ENCODE results near the gene IL11.

Gene IL11

DNA sequence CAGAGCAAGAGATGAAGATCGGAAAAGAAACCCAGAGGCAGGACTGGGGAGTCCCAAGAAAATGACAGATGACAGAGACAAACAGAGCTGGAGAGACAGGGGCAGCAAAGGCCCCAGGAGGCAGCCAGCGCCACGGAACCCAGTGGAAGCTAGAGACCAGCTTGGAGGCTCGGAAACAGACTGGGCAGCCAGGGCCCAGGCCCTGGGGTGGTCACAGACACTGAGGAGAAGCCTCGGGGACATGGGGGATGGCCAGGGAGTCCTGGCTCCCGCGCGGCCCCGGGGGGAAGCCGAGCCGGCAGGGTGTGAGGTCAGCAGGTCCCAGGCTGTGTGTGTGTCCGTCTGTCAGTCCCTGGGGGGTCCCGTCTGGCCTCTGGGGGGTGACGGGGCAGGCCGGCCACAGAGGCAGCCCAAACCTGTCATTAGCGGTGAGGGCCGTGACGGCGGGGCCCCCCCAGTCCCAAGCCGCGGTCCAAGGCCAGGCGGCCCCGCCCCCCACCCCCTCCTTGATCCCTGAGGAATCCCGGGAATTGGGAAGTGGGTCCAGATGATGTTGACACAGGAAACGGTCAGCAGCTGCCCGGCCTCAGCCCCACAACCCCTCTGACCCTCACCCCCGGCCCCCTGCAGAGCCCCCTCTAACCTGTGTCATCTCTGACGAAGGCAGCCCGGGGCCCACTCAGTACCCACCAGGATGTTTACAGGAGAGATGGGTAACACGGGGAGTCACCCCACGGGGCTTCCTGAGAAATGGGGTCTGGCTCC is 3.9 kb upstream of the IL11 start:
- no peaks in the 10 kb centered on the region for H3K36me3 ChIP-seq
- peaks cover 14% of the 10 kb centered on the region for H3K27me3 ChIP-seq
- DNase-seq: no peak
- TF ChIP-seq, protein P1, sequence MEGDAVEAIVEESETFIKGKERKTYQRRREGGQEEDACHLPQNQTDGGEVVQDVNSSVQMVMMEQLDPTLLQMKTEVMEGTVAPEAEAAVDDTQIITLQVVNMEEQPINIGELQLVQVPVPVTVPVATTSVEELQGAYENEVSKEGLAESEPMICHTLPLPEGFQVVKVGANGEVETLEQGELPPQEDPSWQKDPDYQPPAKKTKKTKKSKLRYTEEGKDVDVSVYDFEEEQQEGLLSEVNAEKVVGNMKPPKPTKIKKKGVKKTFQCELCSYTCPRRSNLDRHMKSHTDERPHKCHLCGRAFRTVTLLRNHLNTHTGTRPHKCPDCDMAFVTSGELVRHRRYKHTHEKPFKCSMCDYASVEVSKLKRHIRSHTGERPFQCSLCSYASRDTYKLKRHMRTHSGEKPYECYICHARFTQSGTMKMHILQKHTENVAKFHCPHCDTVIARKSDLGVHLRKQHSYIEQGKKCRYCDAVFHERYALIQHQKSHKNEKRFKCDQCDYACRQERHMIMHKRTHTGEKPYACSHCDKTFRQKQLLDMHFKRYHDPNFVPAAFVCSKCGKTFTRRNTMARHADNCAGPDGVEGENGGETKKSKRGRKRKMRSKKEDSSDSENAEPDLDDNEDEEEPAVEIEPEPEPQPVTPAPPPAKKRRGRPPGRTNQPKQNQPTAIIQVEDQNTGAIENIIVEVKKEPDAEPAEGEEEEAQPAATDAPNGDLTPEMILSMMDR (IDR thresholded peaks at IDR 0.05; ENCODE audit: low read depth, low read length): no peak
- H3K4me3 ChIP-seq (ENCODE audit: low read depth, low read length): no peak overlapping the region
- peaks cover 18% of the 10 kb centered on the region for H3K4me1 ChIP-seq
- H3K9me3 ChIP-seq: no peaks in the 10 kb centered on the region

DNA sequence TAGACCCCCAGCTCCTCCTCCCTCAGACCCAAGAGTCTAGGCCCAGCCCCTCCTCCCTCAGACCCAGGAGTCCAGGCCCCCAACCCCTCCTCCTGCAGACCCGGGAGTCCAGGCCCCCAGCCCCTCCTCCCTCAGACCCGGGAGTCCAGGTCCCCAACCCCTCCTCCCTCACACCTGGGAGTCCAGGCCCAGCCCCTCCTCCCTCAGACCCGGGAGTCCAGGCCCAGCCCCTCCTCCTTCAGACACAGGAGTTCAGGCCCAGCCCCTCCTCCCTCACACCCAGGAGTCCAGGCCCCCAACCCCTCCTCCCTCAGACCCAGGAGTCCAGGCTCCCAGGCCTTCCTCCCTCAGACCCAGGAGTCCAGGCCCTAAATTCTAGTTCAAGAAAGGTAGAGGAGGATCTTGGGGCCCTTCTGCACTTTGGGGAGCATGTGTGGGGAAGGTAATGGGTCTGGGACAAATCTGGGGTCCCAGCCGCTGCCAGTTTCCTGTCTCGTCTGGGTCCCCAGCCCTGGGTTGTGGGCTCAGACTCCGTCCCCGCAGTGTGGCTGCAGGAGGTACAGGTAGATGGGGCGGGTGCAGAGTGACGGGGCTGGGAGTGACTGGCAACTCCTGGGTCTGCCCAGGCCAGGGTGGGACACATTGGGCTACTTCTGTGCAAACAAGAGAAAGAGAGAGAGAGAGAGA is 3.2 kb upstream of the IL11 start:
- DNase-seq: no peak
- no peaks in the 10 kb centered on the region for H3K9me3 ChIP-seq
- TF ChIP-seq, protein P1 (IDR thresholded peaks at IDR 0.05; ENCODE audit: low read depth, low read length): no peak
- H3K27me3 ChIP-seq: peaks cover 19% of the 10 kb centered on the region
- H3K4me3 ChIP-seq (ENCODE audit: low read depth, low read length): no peak overlapping the region
- H3K36me3 ChIP-seq: no peaks in the 10 kb centered on the region
- H3K4me1 ChIP-seq: peaks cover 16% of the 10 kb centered on the region

DNA sequence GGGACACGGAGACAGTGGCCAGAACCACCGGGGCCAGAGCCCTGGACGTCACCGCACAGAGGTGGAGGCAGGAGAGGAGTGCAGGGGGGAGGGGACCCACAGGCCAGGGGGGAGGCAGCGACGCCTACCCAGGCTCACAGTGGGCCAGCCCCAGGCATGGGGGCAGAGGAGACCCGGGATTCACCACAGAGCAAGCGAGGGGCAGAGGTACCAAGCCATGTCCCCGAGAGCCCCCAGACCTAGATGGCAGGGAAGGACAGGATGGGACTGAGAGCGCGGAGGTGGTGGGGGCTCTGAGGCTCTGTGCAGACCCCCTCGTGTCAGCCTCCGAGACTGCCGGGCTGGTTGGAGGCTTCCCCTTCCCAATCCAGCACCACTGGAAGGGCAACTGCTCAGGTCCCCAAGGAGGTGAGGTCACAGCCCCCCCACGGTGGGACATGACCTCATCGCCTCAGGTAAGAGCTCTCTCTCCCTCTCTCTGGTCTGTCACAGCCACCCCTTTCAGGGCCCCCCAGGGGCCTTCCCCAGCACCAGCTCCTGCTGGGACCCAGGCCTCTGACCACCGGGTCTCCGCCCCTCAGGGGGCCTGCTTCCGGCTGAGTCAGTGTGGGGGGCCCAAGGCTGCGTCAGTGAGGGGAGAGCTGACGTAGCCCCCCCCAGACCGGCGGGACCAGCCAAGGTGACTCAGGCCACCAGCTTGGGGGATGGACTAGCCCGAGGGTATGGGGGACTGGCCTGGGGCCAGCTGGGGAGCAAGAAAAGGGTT is 2.2 kb upstream of the IL11 start:
- Histone ChIP-seq H3K36me3 (no peaks in the 10 kb centered on the region), H3K4me3 (ENCODE audit: low read depth, low read length) (no peak overlapping the region), H3K9me3 (no peaks in the 10 kb centered on the region), H3K27me3 (peaks cover 19% of the 10 kb centered on the region), H3K4me1 (peaks cover 11% of the 10 kb centered on the region)
- TF ChIP-seq, protein P1 (IDR thresholded peaks at IDR 0.05; ENCODE audit: low read depth, low read length): no peak
- no peak for DNase-seq

DNA sequence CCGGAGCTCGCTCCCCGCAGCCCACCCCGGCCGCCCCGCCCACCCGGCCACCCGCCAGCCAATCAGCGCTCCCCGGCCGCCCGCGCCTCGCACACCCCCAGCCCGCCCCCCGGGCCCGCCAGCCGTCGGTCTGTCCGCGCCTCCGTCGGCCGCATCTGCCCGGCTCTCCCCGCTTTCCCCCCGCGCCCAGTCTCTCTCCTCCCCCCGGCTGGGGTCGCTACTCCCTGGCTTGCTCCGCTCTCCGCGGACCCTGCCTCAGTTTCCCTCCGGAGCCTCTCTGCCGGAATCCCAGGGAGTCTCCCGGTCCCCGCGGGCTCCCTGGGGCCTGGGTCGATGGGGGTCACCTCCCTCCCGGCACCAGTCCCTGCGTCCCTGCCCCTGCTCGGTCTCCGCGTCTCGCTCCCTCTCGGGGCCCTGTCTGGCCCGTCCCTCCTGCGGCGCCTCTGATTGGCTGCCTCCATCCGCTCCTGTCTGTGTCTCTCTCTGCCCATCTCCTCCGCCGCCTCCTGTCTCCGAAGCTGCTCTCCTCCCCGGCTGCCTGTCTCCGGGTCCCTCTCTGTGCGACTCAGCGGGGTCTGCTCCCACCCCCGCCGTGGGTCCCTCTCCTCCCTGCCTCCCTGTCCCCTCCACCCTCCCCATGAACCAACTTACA is 484 bp downstream of the IL11 start:
- H3K27me3 ChIP-seq: peaks cover 19% of the 10 kb centered on the region

DNA sequence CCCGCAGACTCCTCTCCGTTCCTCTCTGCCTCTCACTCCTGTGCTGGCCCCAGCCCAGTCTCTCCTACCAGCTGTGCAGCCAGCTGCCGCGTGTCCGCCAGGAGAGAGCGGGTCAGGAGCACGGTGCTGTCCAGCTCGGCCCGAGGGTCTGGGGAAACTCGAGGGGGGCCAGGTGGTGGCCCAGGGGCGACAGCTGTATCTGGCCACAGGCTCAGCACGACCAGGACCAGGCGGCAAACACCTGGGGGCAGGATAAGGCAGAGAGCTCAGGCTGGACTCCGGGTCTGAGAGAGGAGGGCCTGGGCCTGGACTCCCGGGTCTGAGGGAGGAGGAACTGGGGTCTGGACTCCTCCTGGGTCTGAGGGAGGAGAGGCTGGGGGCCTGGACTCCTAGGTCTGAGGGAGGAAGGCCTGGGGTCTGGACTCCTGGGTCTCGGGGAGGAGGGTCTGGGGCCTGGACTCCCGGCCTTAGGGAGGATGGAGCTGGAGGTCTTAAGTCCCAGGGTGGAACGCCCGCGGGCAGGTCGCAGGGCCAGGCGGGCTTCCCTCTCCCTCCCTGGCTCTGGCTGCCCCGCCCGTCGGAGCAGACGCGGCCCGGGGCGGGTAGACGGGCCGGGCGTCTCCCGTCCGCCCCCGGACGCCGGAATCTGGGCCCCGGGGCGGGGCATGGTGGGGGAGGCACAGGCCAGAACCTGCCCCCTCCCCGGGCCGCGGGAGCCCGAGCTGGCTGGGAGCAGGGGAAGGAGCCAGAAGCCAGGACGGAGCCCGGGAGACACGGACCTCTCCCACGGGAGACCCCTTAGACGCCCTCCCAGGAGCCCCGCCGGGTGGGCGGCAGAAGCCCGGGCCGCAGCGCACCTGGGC is 1.3 kb downstream of the IL11 start:
- TF ChIP-seq, protein P1 (IDR thresholded peaks at IDR 0.05; ENCODE audit: low read depth, low read length): no peak
- H3K27me3 ChIP-seq: peaks cover 19% of the 10 kb centered on the region
- H3K4me3 ChIP-seq (ENCODE audit: low read depth, low read length): peak overlapping the region; percentile 26
- no peak for DNase-seq
- peaks cover 9% of the 10 kb centered on the region for H3K4me1 ChIP-seq
- no peaks in the 10 kb centered on the region for H3K36me3 ChIP-seq
- H3K9me3 ChIP-seq: no peaks in the 10 kb centered on the region

More for the DNA sequence above, 484 bp downstream of the IL11 start:
- peak; percentile 85 for DNase-seq
- Histone ChIP-seq H3K4me1 (peaks cover 9% of the 10 kb centered on the region), H3K36me3 (no peaks in the 10 kb centered on the region), H3K9me3 (no peaks in the 10 kb centered on the region), H3K4me3 (ENCODE audit: low read depth, low read length) (peak overlapping the region; percentile 46)
- TF ChIP-seq, protein P1 (IDR thresholded peaks at IDR 0.05; ENCODE audit: low read depth, low read length): no peak
